HG02610 (cell line): Measurements from ENCODE around the gene KANSL1L.
"Not testable (repeated sequence)": the region's sequence is repeated elsewhere in the genome, so short reads cannot be mapped to it uniquely, and the experiment has no call there.

Experiments
- ATAC-seq: cut with Tn5 transposase; IDR thresholded peaks from one replicate; pipeline ENCODE4 v1.9.1; 2021; ENCODE audit warnings: mild to moderate bottlenecking, moderate library complexity; ENCODE audit not compliant: unreplicated experiment

The KANSL1L gene

DNA sequence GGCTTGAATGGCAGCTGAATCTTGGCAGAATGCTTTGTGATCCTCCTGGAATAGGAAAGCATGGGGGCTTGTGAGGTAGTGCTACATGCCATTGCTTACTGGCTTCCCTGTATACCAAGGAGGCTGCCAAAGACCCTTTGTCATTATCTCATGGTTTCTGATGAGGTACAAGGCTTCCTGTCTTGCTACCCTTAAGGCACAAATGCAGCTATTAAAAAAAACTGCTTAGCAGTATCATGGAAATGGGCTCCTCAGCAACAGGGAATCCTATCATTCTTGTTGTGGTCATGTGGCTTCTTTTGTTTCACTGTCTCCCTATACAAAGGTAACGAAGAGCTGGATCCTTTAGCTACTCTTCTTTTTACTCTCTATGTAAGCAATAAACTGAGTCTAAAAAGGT lies 6.6 kb upstream of the KANSL1L start:
- ATAC-seq: no peak

DNA sequence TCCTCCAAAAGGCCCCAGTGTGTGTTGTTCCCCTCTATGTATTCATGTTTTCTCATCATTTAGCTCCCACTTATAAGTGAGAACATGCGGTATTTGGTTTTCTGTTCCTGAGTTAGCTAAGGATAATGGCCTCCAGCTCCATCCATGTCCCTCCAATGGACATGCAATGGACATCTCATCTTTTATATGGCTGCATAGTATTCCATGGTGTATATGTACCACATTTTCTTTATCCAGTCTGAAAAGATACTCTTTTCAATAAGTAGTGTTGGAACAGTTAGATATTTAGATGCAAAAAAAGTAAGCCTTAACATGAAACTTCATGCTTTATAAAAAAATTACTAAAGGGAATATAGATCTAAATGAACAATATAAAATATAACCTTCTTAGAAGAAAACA lies 5.9 kb upstream of the KANSL1L start:
- not testable (repeated sequence) for ATAC-seq

DNA sequence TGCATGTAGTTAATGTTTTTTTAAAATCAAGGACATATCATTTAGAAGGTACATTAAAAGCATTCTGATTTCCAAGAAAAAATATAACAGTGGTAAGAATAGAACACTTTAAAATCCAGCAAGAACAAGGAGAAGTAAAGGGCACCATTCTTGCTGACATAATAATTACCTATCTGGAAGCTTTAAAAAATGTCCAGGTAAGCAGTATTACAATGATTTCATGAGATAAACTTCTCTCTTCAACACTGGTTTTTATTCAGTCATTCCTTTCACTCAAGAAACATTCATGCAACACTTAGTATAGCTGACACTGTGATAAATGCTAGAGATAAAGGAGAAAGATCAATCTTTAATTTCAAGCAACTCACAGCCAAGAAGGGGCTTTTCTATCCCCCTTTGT lies 2.9 kb upstream of the KANSL1L start:
- ATAC-seq: no peak

DNA sequence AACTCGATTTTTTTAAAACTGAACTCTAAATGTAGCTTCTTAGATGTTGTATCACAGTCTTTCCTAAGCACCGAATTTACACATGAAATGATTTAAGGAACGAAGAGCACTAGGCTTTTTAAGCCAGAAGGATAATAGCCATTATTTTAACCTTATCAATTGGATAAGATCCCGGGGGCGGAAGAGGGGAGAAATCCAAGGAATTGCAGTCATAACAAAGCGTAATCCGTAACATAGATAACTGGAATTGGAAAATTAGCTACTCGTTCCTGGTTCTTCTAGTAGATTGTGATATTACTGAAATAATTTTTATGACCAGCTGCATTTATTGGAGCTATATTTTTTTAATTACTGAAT lies 988 bp upstream of the KANSL1L start:
- ATAC-seq: no peak

DNA sequence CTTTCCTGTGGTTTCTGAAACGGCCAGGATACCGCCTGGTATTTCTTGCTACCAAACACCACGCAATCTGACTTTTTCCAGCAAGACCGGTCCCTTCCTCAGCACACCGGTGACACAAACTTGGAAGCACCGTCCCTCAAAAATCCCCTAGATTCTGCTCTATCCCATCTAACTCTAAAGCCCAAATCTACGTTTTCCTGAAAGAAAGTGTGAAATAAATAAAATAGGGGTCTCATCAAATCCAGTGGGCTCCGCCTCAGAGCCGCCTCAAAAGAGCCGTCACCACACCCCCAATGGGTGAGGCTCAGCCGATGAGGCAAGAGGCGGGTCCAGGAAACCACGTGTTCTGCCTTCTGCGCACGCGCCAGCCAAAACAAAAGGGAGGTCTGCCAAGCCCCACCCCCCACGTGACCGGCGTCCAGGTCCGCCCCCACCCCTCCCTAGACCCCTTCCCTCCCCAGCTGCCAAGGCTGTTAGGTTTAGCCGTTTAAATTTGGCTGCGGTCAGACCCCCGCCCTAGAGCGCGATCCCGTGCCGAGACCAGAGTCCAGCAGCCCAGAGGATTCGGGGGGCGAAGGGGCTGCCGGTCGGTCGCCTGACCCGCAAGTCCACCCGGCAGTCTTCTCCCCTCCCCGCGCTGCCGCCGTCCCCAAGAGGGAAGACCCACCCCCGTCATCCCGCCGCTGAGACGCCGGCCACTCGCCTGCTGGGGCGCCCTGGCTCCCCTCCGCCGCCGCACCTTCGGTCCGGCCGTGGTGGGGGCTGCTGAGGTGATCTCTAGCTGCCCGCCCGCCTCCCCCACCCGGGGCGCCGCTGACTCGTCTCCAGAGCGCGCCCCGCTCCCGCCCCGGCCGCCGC lies 534 bp downstream of the KANSL1L start:
- peak; percentile 67 for ATAC-seq

DNA sequence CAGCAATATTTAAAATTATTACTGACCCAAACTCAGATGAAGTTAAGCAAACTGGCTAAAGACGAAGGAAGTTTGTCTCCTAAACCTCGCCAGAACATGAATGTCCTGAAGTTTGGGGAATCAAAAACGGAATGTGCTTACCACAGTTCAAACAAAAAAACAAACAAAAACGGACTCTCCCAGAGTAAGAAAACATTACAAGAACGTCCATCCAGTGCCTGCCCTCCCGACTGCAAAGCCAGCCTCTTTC lies 1.1 kb downstream of the KANSL1L start:
- ATAC-seq: no peak

DNA sequence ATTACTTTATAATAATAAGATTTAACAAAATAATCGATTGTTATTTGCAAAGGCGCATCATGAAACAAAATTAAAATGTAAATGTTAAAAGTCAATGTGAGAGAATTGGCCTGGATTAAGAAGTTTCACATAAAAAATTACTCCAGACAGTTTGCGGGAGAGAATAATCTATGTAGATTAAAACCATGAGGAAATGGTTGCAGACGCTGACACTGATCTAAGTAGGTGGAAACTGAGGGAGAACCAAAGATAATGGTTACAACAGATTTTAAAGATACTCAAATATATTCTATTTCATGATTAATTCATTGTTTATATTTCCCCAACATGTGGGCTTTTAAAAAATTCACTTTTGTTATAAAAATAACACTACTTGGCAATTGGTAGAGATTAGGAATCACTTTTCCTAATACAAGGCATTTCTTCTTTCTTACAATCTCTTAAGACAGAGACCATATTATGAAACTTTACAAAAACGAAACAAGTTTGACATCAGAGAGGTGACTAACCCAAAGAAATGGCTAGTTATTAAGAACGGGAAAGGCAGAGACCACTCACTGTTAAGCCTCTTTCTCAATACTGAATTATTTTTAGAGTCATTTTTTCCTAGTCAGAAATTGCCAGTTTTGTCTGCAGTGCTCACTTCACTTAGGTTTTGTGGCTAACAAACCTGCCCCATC lies 1.6 kb downstream of the KANSL1L start:
- ATAC-seq: peak; percentile 44

DNA sequence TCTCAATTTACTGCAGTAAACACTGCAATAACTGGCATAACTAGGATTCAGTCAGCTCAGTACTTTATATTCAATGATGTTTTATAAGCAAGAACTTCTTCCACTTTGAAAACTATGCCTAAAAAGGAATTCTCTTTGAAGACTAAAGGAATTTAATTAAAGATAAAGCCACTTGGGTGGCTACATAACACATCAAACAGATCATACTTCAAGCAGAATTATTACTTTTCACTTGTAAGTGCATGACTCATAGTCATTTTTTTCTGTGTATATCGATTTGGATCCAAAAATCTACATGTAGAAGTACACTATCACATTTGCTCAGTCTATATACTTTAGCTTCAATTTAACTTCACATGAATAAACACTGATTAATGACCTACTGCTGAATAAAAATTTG lies 4.0 kb downstream of the KANSL1L start:
- no peak for ATAC-seq

DNA sequence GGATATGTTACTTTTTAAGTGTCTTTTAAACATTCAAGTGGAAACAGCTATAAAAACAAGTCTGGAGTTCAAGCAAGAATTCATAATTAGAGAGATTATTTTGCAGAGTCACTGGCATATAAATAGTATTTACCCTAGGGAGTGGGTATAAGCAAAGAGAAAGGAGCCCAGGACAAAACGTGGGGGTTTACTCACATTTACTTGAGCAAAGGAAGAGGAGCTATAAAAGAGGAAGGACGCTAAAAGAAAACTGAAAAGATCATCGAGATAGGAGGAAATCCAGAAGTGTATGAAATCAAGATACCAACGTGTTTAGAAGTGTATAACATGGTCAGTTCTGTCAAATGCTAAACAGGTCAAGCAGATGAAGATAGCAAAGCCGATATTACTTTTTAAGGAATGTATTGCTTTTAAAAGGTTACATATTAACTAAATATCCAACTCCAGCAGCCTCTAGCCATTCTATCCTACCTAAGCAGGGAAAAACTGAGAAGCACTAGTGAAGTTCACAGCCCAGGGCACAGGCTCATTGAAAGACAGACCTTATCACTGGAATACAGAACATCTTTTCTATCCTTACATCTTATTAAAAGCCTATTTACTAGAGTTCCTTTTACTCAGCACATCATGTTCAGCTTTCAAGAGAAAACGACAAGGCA lies 8.6 kb downstream of the KANSL1L start:
- ATAC-seq: no peak

DNA sequence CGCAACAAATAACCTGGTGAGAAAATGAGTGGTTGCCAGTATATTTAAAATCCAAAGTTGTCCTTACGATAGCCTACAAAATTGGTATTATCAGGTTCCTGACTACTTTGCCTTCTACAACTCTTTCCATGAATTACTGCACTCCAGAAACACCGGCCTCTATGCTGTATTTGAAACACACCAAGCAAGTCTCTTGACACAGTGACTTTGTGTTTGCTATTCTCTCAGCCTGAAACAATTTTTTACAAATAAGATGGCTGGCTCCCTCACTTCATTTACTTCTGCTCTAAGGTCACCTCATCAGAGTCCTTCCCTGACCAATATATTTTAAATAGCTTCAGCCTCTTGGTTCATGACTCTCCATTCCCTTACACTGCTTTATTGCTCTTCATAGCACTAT lies 12.2 kb downstream of the KANSL1L start:
- no peak for ATAC-seq

DNA sequence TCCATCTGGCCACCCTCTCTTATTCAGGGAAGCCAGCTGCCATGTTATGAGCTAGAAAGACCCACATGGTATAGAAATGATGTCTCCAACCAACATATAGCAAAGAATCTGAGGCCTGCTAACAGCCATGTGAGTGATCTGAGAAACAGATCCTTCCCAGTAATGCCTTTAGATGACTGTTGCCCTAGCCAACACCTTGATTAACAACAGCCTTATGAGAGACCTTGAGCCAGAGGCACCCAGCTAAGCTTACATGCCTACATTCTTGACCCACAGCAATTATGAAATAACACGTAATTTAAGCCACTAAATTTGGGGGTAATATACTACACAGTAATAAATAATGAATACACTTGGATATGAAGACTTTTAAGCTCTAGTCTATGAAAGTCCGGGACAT lies 13.0 kb downstream of the KANSL1L start:
- ATAC-seq: no peak

DNA sequence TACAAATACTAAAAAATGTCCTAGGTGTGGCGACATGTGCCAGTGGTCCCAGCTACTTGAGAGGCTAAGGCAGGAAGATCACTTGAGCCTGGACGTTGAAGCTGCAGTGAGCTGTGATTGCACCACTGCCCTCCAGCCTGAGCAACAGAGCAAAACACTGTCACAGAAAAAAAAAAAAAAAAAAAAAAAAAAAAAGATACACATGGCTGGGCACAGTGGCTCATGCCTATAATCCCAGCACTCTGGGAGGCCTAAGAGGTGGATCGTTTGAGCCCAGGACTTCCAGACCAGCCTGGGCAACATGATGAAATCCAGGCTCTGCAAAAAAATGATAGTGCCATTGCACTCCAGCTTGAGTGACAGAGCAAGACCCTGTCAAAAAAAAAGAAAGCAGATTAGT lies 13.7 kb downstream of the KANSL1L start:
- ATAC-seq: no peak

DNA sequence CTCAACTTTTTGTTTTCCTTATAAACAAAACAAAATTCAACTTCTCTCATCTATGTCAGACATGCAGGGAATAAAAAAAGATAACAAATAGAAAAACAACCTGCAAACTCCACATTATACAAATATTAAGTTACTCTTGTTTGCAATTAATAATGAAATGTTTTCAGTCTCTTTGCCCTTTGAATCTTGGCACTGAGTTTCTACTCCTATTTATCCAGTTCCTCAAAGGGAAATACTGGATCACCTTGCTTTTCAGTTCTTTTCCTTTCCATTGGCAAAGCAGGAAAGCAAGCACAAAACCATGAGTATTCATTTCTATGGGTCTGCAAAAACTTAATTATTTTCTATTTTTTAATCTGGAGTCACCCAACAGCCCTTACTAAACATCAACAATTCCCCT lies 23.6 kb downstream of the KANSL1L start:
- no peak for ATAC-seq

DNA sequence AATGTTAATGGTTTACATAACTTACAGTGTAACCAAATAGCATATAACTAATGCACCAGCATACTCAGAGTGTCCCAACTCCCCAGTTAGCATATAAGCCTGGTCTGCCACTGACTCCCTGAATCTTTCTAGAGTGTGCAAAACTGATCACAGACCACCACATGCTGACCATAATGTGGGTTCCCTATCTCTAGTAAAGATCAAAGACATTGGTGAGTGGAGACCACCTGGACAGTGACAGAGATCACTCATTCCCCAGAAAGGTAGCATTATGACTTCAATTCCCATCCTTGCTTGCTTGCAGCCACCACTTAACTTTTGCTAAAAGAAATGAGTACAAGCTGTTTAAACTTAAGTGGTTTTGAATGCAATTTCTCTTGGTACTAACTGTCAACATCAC lies 39.0 kb downstream of the KANSL1L start:
- ATAC-seq: peak; percentile 82

DNA sequence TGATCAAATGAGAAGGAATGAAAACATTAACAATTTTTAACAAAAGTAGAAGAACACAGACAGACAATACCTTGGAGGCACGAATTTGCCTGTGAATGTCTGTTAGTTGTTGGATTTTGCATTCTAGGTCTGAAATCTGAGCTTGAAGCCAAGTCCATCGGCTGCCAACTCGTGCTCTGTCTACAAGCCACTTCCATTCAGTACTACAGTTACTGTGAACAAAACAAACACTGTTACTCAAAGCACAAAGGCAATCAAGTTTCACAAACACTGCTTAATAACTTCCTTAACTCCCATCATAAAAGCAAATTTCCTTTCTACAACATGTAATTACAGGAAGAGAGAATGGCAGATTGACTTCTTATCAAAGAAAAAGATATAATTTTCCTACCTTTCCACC lies 42.2 kb downstream of the KANSL1L start:
- no peak for ATAC-seq

DNA sequence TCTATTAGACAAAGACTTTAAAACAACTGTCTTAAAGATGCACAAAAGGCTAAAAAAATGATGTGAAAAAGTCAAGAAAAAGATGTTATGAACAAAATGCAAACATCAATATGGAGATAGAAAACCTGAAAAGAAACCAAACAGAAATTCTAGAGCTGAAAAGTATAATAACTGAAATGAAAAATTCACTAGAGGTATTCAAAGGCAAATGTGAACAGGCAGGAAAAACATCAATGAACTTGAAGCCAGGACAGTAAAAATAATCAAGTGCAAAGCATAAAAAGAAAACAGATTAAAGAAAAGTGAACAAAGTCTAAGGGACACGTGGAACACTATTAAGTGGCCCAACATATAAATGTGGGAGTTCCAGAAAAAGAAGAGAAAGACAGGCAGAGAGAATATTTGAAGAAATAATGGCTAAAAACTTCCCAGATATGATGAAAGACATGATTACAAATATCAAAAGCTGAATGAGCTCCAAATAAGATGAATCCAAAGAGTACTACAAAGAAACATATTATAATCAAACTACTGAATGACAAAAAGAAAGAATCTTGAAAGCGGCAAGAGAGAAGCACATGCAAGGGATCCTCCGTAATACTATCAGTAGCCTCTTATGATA lies 57.5 kb downstream of the KANSL1L start:
- ATAC-seq: no peak

DNA sequence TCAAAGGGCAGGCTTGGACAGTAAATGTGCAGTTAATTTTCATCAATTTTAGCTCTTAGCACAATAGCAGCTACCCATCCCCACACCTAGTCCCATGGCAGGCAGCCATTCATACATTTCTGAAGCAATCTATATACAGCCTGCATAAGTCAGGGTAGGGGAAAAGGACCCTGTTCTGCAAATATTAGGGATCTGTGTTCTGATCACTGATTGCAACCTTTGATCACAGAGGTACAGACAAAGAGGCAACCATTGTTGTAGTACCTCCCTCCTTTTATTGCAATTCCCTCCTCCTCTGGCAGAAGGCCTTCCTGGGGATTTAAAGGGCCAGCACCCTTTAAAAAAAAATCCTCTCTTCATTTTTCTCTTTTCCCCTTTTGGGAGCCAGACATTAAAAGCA lies 58.3 kb downstream of the KANSL1L start:
- ATAC-seq: no peak

DNA sequence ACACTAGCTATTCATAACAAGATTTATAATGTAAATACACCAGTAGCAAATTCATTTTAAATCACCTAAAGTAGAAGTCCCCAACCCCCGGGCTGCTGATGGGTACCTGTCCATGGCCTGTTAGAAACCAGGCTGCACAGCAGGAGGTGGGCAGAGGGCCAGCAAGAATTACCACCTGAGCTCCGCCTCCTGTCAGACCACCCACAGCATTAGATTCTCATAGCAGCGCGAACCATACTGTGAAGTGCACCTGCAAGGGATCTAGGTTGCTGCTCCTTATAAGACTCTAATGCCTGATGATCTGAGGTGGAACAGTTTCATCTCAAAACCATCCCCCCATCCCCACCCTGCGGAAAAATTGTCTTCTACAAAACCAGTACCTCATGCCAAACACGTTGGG lies 71.3 kb downstream of the KANSL1L start:
- no peak for ATAC-seq

DNA sequence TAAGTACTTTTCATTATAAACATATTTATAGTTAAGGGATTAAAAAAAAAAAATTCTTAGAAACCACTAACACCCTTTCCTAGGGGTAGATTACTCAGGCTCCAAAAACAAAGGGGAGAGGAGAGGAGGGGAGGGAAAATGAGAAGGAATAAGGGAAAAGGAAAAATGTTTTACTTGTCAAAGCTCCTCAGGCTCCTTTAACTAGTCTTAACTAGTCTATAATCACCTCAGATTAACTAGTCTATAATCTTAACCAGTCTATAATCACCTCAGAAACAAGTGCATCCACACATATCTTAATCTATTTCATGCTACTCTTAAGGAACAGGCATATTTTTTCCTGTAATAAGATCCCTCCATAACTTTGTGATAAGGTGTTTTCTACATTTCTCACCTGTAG lies 76.4 kb downstream of the KANSL1L start:
- ATAC-seq: no peak

DNA sequence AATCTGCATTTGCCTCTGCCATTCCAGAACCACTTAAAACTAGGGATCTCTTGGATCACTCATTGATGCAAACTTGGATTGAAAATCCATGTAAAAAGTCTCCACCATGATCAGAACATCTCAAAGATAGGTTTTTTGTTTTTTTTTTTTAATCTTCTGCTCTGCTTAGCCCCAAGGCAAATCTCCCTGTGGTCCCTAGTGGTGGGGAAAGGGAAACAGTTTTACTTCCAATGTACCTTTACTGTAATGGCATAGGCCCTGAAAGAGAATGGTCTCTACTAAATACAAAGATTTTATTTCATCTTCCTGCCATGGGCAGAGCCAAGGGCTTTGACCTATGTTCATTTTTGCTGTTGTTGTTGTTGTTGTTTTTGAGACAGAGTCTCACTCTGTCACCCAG lies 78.4 kb downstream of the KANSL1L start:
- no peak for ATAC-seq

DNA sequence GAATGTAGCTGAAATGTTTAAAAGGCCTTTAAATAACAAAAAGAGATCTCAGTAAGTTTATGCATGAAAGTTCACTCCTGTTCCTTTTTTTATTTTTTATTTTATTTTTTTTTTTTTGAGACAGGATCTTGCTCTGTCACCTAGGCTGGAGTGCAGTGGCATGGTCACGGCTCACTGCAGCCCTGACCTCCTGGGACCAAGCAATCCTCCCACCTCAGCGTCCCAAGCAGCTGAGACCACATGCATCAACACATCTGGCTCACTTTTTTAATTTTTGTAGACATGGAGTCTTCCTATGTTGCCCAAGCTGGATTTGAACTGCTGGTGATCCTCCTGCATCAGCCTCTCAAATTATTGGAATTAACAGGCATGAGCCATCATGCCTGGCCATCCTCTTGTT lies 84.3 kb downstream of the KANSL1L start:
- ATAC-seq: no peak

DNA sequence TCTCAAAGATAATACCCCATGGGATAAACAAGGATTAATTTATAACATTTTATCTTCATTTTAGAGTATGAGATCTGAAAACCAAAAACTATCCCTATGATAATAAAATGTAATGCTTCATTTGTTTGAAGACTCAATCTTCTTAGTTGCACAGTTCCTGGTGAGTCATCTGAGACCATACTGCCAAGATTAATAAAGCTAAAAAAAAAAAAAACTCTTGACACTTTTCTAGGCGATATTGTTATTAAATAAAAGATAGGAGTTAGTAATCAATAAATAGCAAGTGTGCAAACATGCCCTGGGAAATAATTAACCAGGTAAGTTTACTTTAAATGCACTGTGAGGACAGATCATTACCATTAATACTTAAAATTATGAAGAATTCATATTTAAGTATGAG lies 84.9 kb downstream of the KANSL1L start:
- no peak for ATAC-seq
